HL-60 (cell line): ENCODE data around the gene MACROD2.

Source experiments
- DNase-seq, 2 experiments: peaks; one replicate each; pipeline ENCODE4 v3.0.0-alpha.2; 2010 to 2020; ENCODE audit warnings: low read depth in 1 of 2, low spot score in 1 of 2
- H3K27ac ChIP-seq: fragments of 250-450 bp; sonication (Bioruptor Pico); replicated peaks from 2 replicates; pipeline ENCODE4 v1.5.1; 2020; ENCODE audit warnings: mild to moderate bottlenecking, moderate library complexity
- H3K27me3 ChIP-seq: fragments of 250-450 bp; sonication (Bioruptor Pico); 2 replicates; pipeline ENCODE4 v1.5.1; 2021; ENCODE audit warnings: mild to moderate bottlenecking, moderate library complexity; ENCODE audit not compliant: insufficient read depth, poor library complexity, severe bottlenecking
- H3K4me3 ChIP-seq: replicated peaks from 2 replicates; pipeline ENCODE4 v1.5.1; 2011; ENCODE audit warnings: mild to moderate bottlenecking, control low read depth, low read length; ENCODE audit not compliant: insufficient read depth
- GABPA ChIP-seq: IDR thresholded peaks from 2 replicates; pipeline ENCODE4 v1.6.1; 2012; ENCODE audit warnings: low read depth
- POLR2AphosphoS5 ChIP-seq: IDR thresholded peaks from 2 replicates; pipeline ENCODE4 v1.6.1; 2012; ENCODE audit warnings: low read depth
- SPI1 ChIP-seq: IDR thresholded peaks from 2 replicates; pipeline ENCODE4 v1.6.1; 2012; ENCODE audit warnings: low read depth, mild to moderate bottlenecking, borderline replicate concordance
- TF ChIP-seq, protein P1 (sequence below): IDR thresholded peaks from one replicate; pipeline ENCODE4 v1.5.1; 2011; ENCODE audit warnings: low read length, control low read depth, inconsistent platforms; ENCODE audit not compliant: insufficient read depth
- TF ChIP-seq, protein P2 (sequence below): IDR thresholded peaks from 2 replicates; pipeline ENCODE4 v1.6.1; 2012; ENCODE audit warnings: low read depth; ENCODE audit not compliant: insufficient replicate concordance

The MACROD2 gene

DNA sequence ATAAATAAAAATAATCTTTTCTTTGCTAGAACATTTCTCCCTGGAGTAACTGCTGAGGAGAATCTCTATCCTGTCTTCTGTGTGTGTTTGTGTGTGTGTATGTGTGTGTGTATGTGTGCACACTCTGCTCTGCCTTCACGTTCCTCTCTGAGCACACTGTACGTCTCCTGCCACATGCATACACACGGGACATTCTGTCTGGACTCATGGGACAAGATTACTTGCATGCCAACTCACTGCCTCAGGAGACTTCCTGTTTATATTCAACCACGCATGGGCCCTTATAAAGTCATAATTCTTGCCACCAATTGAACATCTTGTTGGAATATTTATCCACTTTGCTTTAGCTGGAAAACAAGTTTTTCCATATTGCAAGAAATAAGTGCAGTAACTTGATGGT is 1647.4 kb downstream of the MACROD2 start:
- Histone ChIP-seq H3K4me3 (no peak overlapping the region), H3K27ac (no peak overlapping the region), H3K27me3 (no peaks in the 10 kb centered on the region)
- no peak for DNase-seq
- TF ChIP-seq GABPA = no peak
- TF ChIP-seq, protein P1, sequence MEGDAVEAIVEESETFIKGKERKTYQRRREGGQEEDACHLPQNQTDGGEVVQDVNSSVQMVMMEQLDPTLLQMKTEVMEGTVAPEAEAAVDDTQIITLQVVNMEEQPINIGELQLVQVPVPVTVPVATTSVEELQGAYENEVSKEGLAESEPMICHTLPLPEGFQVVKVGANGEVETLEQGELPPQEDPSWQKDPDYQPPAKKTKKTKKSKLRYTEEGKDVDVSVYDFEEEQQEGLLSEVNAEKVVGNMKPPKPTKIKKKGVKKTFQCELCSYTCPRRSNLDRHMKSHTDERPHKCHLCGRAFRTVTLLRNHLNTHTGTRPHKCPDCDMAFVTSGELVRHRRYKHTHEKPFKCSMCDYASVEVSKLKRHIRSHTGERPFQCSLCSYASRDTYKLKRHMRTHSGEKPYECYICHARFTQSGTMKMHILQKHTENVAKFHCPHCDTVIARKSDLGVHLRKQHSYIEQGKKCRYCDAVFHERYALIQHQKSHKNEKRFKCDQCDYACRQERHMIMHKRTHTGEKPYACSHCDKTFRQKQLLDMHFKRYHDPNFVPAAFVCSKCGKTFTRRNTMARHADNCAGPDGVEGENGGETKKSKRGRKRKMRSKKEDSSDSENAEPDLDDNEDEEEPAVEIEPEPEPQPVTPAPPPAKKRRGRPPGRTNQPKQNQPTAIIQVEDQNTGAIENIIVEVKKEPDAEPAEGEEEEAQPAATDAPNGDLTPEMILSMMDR = no peak
- no peak for TF ChIP-seq SPI1
- no peak for TF ChIP-seq POLR2AphosphoS5
- TF ChIP-seq, protein P2, sequence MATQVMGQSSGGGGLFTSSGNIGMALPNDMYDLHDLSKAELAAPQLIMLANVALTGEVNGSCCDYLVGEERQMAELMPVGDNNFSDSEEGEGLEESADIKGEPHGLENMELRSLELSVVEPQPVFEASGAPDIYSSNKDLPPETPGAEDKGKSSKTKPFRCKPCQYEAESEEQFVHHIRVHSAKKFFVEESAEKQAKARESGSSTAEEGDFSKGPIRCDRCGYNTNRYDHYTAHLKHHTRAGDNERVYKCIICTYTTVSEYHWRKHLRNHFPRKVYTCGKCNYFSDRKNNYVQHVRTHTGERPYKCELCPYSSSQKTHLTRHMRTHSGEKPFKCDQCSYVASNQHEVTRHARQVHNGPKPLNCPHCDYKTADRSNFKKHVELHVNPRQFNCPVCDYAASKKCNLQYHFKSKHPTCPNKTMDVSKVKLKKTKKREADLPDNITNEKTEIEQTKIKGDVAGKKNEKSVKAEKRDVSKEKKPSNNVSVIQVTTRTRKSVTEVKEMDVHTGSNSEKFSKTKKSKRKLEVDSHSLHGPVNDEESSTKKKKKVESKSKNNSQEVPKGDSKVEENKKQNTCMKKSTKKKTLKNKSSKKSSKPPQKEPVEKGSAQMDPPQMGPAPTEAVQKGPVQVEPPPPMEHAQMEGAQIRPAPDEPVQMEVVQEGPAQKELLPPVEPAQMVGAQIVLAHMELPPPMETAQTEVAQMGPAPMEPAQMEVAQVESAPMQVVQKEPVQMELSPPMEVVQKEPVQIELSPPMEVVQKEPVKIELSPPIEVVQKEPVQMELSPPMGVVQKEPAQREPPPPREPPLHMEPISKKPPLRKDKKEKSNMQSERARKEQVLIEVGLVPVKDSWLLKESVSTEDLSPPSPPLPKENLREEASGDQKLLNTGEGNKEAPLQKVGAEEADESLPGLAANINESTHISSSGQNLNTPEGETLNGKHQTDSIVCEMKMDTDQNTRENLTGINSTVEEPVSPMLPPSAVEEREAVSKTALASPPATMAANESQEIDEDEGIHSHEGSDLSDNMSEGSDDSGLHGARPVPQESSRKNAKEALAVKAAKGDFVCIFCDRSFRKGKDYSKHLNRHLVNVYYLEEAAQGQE = no peak

- DNase-seq = no peak
- TF ChIP-seq GABPA = no peak
- no peak for TF ChIP-seq POLR2AphosphoS5
- no peak for TF ChIP-seq SPI1
- no peak overlapping the region for H3K4me3 ChIP-seq
- H3K27ac ChIP-seq = no peak overlapping the region
- H3K27me3 ChIP-seq = no peaks in the 10 kb centered on the region
Measured at GRCh38 chr20:15643713-15644112, 1648.4 kb downstream of the MACROD2 start.

GRCh38 chr20:15645816-15646215 is 1650.5 kb downstream of the MACROD2 start:
- DNase-seq = no peak
- H3K27ac ChIP-seq = no peak overlapping the region
- no peak for TF ChIP-seq GABPA
- TF ChIP-seq POLR2AphosphoS5 = no peak
- TF ChIP-seq, protein P1 = no peak
- TF ChIP-seq SPI1 = no peak
- TF ChIP-seq, protein P2 = no peak
- no peak overlapping the region for H3K4me3 ChIP-seq
- no peaks in the 10 kb centered on the region for H3K27me3 ChIP-seq

DNA sequence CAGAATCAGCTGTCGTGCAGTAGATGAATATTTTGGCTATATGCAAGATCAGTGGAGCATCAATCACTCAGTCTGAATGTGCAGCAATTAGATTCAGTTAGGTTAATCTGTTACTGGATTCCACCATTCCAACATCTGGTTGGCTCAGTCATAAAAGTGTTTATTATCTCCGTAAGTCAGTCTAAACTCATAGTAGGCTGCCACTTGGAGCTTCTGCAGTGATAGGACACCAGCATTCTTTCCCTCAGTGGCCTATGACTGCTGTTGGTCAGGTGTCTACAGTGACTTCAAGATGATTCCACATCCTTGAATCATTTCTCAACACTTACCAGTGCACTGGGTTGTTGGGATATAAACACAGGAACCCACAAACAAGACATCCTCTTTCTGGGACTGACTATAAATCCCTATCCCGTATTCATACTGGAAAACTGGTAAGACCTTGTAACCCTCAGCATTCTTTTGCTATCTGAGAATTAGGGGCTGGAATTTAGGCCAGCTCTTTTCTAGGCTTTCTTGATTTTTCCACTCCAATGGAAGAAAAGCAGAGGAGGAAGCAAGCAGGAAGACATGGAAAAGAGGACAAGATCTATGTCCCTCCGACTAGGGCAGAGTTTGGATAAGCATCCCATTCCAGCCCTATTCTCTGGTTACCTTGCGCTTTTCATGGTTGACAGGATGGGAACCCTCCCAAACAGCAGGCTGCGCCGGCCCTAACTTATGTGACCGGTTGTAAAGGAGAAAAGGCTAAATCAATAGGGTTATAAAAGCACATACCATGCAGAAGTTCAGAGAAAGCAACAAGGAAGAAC is 1658.3 kb downstream of the MACROD2 start:
- TF ChIP-seq, protein P2 = no peak
- no peak for TF ChIP-seq POLR2AphosphoS5
- no peak for TF ChIP-seq GABPA
- no peak for TF ChIP-seq SPI1
- TF ChIP-seq, protein P1 = no peak
- H3K27me3 ChIP-seq = no peaks in the 10 kb centered on the region
- no peak for DNase-seq
- no peak overlapping the region for H3K4me3 ChIP-seq
- H3K27ac ChIP-seq = no peak overlapping the region
